ENCODE results near the gene IGF2R. TPM values are rescaled to one million over a fixed set of nuclear protein-coding genes. Genes with fewer than 3 reads are reported as not detected.

The IGF2R gene
- total RNA-seq, 1 experiment from 2014 or later = 75.3 TPM

DNA sequence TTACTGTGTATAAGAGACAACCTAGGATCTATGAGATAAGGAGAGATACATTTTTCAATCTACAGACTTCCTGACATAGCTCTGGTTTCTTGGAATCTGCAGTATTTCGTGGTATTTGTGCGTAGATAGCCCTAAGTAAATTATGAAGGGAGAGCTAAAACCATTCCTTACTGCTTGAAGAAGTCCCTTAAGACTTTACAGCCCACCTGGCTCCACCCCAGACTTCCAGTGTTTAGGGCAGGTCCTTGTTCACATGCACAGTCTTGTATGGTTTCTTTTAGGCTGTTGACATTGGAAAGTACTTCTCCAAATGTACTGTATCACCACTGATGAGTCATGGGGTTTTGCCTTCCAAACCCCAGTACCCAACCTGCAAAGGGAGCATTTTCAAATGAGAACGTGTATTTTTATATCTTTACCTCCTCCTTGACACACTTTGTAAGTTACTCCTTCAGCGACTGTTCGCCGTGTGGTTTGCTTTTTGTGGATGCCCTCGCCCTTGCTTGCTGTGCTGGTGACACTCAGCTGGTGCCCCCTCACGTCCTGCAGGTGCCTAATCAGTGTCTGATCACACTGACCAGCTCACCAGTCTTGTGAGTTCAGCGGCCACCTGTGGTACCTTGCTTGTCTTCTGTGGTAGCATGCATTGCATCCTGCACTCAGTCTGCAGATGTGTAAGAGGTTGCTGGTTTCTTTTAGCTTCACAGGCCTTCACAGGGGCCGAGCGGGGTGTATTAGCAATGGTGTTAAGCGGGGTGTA is 73.3 kb downstream of the IGF2R start:
- POLR2A ChIA-PET = no interaction called here
- DNase-seq (ENCODE audit: low spot score) = no peak
- CTCF ChIA-PET = no interaction called here
- Mint-ChIP-seq H3K4me3 (no peak overlapping the region), H3K9me3 (no peaks in the 10 kb centered on the region), H3K27me3 (ENCODE audit: low read depth) (no peaks in the 10 kb centered on the region), H3K36me3 (peaks cover 68% of the 10 kb centered on the region), H3K4me1 (no peaks in the 10 kb centered on the region), H3K27ac (no peak overlapping the region)
- ATAC-seq = no peak
- TF ChIP-seq, protein P1, sequence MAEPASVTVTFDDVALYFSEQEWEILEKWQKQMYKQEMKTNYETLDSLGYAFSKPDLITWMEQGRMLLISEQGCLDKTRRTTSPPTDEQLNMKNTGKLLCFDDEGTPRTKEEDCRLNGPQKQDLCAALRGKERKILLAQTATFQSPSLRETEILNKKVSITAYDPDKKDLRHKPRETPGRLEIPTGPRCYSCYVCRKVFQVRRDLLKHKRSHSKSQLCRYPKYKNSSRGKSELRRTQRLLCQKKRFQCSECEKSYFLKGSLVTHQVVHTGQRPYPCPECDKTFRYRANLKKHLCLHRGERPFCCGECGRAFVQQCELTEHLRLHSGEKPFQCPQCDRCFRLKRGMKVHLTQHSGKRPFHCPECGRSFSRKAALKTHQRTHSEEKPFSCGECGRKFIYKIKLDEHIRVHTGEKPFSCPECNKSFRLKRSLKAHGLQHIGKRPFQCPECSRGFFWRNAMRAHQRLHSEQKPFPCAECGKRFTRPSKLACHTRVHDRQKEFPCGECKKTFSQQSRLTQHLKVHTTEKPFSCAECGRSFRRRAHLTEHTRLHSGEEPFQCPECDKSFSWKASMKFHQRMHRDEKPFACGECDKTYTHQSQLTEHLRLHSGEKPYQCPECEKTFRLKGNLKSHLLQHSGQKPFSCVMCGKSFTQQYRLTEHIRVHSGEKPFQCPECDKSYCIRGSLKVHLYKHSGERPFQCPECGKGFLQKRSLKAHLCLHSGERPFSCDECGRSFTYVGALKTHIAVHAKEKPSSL (CRISPR knock-in tag; conservative IDR thresholded peaks at IDR 0.05) = no peak
- no peak for TF ChIP-seq ZNF671 (CRISPR knock-in tag; IDR thresholded peaks at IDR 0.05)
- TF ChIP-seq ELF4 (CRISPR knock-in tag; IDR thresholded peaks at IDR 0.05; ENCODE audit: low read depth) = no peak
- no peak for TF ChIP-seq GABPB1 (CRISPR knock-in tag; IDR thresholded peaks at IDR 0.05)
- no peak for TF ChIP-seq FOXK1 (CRISPR knock-in tag; IDR thresholded peaks at IDR 0.05)
- no peak for TF ChIP-seq SMAD3 (CRISPR knock-in tag; IDR thresholded peaks at IDR 0.05; ENCODE audit: borderline replicate concordance)
- no peak for TF ChIP-seq FOXP1 (CRISPR knock-in tag; IDR thresholded peaks at IDR 0.05; ENCODE audit: borderline replicate concordance)
- TF ChIP-seq, protein P2, sequence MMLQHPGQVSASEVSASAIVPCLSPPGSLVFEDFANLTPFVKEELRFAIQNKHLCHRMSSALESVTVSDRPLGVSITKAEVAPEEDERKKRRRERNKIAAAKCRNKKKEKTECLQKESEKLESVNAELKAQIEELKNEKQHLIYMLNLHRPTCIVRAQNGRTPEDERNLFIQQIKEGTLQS (CRISPR knock-in tag; conservative IDR thresholded peaks at IDR 0.05) = no peak
- TF ChIP-seq, protein P3, sequence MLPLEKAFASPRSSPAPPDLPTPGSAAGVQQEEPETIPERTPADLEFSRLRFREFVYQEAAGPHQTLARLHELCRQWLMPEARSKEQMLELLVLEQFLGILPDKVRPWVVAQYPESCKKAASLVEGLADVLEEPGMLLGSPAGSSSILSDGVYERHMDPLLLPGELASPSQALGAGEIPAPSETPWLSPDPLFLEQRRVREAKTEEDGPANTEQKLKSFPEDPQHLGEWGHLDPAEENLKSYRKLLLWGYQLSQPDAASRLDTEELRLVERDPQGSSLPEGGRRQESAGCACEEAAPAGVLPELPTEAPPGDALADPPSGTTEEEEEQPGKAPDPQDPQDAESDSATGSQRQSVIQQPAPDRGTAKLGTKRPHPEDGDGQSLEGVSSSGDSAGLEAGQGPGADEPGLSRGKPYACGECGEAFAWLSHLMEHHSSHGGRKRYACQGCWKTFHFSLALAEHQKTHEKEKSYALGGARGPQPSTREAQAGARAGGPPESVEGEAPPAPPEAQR (CRISPR knock-in tag; IDR thresholded peaks at IDR 0.05) = no peak
- no peak for TF ChIP-seq HMGA2 (CRISPR knock-in tag; IDR thresholded peaks at IDR 0.05)
- TF ChIP-seq ZNF423 (CRISPR knock-in tag; IDR thresholded peaks at IDR 0.05) = no peak
- TF ChIP-seq EMX1 (CRISPR knock-in tag; IDR thresholded peaks at IDR 0.05) = no peak
- no peak for TF ChIP-seq ZNF396 (CRISPR knock-in tag; IDR thresholded peaks at IDR 0.05; ENCODE audit: borderline replicate concordance)
- no peak for TF ChIP-seq NFE2L1 (CRISPR knock-in tag; IDR thresholded peaks at IDR 0.05)
- no peak for TF ChIP-seq GRHL2 (CRISPR knock-in tag; IDR thresholded peaks at IDR 0.05; ENCODE audit: insufficient replicate concordance, severe bottlenecking)

- ChIA-PET CTCF (no interaction called here), POLR2A (no interaction called here)
- no peak overlapping the region for H3K4me3 Mint-ChIP-seq
- H3K27me3 Mint-ChIP-seq (ENCODE audit: low read depth) = no peaks in the 10 kb centered on the region
- TF ChIP-seq FOXK1 (CRISPR knock-in tag; IDR thresholded peaks at IDR 0.05) (no peak), FOXJ3 (CRISPR knock-in tag; IDR thresholded peaks at IDR 0.05; ENCODE audit: borderline replicate concordance) (no peak)
- H3K9me3 Mint-ChIP-seq = no peaks in the 10 kb centered on the region
- no peak for DNase-seq (ENCODE audit: low spot score)
- H3K36me3 Mint-ChIP-seq = peaks cover 74% of the 10 kb centered on the region
- no peak for ATAC-seq
- H3K4me1 Mint-ChIP-seq = no peaks in the 10 kb centered on the region
- H3K27ac Mint-ChIP-seq = no peak overlapping the region
Measured at GRCh38 chr6:160042788-160043301, 74.0 kb downstream of the IGF2R start.

- no peak for TF ChIP-seq NR1H2 (CRISPR knock-in tag; IDR thresholded peaks at IDR 0.05)
- TF ChIP-seq MYBL2 (CRISPR knock-in tag; IDR thresholded peaks at IDR 0.05) = no peak
- TF ChIP-seq, protein P4, sequence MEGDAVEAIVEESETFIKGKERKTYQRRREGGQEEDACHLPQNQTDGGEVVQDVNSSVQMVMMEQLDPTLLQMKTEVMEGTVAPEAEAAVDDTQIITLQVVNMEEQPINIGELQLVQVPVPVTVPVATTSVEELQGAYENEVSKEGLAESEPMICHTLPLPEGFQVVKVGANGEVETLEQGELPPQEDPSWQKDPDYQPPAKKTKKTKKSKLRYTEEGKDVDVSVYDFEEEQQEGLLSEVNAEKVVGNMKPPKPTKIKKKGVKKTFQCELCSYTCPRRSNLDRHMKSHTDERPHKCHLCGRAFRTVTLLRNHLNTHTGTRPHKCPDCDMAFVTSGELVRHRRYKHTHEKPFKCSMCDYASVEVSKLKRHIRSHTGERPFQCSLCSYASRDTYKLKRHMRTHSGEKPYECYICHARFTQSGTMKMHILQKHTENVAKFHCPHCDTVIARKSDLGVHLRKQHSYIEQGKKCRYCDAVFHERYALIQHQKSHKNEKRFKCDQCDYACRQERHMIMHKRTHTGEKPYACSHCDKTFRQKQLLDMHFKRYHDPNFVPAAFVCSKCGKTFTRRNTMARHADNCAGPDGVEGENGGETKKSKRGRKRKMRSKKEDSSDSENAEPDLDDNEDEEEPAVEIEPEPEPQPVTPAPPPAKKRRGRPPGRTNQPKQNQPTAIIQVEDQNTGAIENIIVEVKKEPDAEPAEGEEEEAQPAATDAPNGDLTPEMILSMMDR (IDR thresholded peaks at IDR 0.05) = no peak
- TF ChIP-seq ZNF232 (CRISPR knock-in tag; IDR thresholded peaks at IDR 0.05) = no peak
- TF ChIP-seq CREB1 (CRISPR knock-in tag; IDR thresholded peaks at IDR 0.05) = no peak
- TF ChIP-seq TEAD4 (CRISPR knock-in tag; IDR thresholded peaks at IDR 0.05) = no peak
- Mint-ChIP-seq H3K27me3 (ENCODE audit: low read depth) (no peaks in the 10 kb centered on the region), H3K9me3 (no peaks in the 10 kb centered on the region), H3K36me3 (peaks cover 81% of the 10 kb centered on the region), H3K4me3 (no peak overlapping the region), H3K27ac (no peak overlapping the region), H3K4me1 (no peaks in the 10 kb centered on the region)
- CTCF ChIA-PET = no interaction called here
- POLR2A ChIA-PET = no interaction called here
- DNase-seq (ENCODE audit: low spot score) (no peak), ATAC-seq (no peak)
Measured at GRCh38 chr6:160043784-160044183, 74.9 kb downstream of the IGF2R start.
